GM10266 (cell line): Measurements from ENCODE around the gene ADNP2.

Experiments used
- DNase-seq: peaks from one replicate; pipeline ENCODE4 v3.0.0; 2012; ENCODE audit errors: extremely low spot score
- CTCF ChIP-seq: IDR thresholded peaks from 2 replicates; pipeline ENCODE4 v1.5.1; 2012; ENCODE audit warnings: mild to moderate bottlenecking, low read depth; ENCODE audit not compliant: control insufficient read depth, insufficient read depth; ENCODE audit errors: missing control alignments

ADNP2 gene

GRCh38 chr18:80166725-80167124 is 57.7 kb downstream of the ADNP2 start:
- TF ChIP-seq CTCF = no peak
- no peak for DNase-seq

GRCh38 chr18:80167331-80167730 is 58.3 kb downstream of the ADNP2 start:
- no peak for DNase-seq
- TF ChIP-seq CTCF = no peak

GRCh38 chr18:80167931-80168330 is 58.9 kb downstream of the ADNP2 start:
- no peak for DNase-seq
- TF ChIP-seq CTCF = no peak

- no peak for TF ChIP-seq CTCF
- no peak for DNase-seq
Measured at GRCh38 chr18:80168346-80168745, 59.3 kb downstream of the ADNP2 start.

GRCh38 chr18:80168982-80169381 is 59.9 kb downstream of the ADNP2 start:
- TF ChIP-seq CTCF = no peak
- no peak for DNase-seq

GRCh38 chr18:80169607-80170006 is 60.5 kb downstream of the ADNP2 start:
- DNase-seq = no peak
- TF ChIP-seq CTCF = no peak

GRCh38 chr18:80170395-80171053 is 61.5 kb downstream of the ADNP2 start:
- TF ChIP-seq CTCF = no peak
- no peak for DNase-seq
